ENCODE measurements around the gene KCNIP1.

Gene KCNIP1

DNA sequence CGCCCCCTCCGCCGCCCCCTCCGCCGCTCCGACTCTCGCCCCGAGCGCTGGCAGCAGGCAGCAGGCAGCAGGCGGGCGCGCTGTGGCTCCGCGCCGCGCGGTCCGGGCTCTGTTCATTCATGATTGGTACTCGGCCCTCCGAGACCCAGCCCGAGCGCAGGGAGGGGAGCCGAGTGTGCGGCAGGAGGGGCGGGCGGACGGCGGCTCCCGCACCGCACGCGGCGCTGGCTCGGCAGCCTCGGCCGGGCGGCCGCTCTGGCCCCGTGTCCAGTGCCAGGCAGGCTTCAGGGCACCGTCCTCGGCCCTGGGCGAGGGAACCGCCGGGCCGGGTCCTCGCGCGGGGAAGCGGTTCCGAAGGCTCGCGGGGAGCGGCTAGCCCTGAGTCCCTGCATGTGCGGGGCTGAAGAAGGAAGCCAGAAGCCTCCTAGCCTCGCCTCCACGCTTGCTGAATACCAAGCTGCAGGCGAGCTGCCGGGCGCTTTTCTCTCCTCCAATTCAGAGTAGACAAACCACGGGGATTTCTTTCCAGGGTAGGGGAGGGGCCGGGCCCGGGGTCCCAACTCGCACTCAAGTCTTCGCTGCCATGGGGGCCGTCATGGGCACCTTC lies at the start of gene KCNIP1:
TSS of gene KCNIP1 (plus strand) at position 31 of the 607 bp plus-strand sequence.
- no peak for DNase-seq

GRCh38 chr5:170463426-170463825 lies 40.4 kb upstream of the KCNIP1 start:
- DNase-seq, result no peak

- no peak for DNase-seq
Observed at GRCh38 chr5:170464280-170465127, 39.3 kb upstream of the KCNIP1 start.

DNA sequence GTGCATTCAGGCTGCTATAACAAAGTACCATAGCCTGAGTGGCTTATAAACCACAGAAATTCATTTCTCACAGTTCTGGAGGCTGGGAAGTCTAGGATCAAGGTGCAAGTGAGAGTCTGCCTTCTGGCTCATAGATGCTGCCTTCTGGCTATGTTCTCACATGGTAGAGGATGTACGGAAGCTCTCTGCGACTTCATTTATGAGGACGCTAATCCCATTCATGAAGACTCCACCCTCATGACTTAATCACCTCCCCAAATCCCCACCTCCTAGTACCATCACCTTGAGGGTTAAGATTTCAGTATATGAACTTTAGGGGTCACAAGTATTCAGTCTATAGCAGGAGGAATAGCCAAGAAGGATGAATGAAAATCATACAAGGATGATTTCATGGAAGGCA lies 37.3 kb upstream of the KCNIP1 start:
- DNase-seq, result no peak

GRCh38 chr5:170466988-170467707 lies 36.7 kb upstream of the KCNIP1 start:
- DNase-seq, result no peak

DNA sequence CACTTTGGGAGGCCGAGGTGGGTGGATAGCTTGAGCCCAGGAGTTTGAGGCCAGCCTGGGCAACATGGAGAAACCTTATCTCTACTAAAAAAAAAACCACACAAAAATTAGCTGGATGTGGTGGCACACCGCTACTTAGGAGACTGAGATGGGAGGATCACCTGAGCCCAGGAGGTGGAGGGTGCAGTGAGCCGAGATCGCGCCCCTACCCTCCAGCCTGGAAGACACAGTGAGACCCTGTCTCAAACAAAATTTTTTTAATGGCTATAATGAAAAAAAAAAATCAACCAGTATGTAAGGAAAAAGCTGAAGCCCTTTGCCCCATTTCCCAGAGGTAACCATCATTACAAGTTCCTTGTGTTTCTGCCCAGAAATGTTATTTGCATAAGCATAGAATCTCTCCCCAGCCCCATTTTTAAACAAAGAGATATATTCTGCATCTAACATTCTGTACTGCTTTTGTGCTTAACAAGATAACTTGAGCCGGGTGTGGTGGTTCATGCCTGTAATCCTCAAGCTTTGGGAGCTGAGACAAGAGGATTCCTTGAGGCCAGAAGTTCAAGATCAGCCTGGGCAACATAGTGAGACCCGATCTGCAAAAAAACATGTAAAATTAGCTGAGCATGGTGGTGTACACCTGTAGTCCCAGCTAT lies 35.1 kb upstream of the KCNIP1 start:
- DNase-seq, result no peak

DNA sequence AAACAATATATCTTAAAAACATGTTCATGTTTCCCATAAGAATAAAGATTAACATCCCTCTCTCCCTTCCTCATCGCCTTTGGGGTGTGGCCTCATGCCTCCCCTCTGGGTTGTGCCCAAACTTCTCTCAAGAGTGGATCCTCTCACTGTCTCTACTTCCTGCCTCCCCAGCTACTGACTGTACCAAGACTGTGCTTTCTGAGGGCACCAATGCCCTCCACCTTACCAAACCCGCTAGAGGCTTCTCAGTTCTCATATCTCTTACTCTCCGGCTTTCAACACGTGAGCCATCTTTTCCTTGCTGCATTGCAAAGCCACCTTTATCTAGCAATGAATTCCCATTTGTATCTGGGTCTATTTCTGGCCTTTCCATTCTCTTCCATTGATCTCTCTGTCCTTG lies 34.4 kb upstream of the KCNIP1 start:
- no peak for DNase-seq

DNA sequence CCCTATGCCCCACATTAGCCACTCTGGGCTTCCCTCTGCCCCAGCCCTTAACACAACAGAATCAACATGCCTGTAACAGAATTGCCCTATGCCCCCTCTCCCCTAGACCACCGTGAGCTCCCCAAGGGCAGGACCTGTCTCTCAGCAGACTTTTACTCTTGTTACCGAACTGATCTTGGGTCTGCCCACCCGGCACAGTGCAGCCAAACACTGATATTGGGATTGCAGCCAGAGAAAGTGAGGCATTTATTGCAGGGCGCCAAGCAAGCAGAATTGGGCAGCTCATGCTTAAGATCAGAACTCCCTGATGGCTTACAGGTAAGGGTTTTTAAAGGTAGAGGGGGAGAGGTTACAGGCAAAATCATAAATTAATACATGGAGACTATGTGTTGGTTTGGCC lies 33.5 kb upstream of the KCNIP1 start:
- no peak for DNase-seq

GRCh38 chr5:170470808-170471404 lies 32.9 kb upstream of the KCNIP1 start:
- DNase-seq, result no peak

GRCh38 chr5:170471551-170472178 lies 32.2 kb upstream of the KCNIP1 start:
- no peak for DNase-seq

DNA sequence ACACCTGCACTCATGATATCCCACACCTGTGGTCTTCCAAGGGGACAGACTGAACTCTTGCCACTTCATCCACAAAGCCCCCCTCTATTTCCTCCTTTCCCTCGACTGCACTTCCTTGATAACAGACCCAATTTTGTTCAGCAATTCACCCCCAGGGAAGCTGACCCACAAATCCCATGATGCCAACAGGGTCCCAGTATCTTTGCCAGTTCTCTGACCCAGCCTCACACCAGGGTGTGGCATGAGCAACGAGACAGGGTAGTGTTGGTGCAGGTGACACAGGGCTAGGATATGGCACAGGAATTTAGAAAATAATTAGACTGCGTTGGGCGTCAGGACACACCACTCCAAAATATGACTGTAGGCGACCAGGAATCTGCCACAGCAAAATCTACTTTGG lies 30.2 kb upstream of the KCNIP1 start:
- DNase-seq, result no peak

DNA sequence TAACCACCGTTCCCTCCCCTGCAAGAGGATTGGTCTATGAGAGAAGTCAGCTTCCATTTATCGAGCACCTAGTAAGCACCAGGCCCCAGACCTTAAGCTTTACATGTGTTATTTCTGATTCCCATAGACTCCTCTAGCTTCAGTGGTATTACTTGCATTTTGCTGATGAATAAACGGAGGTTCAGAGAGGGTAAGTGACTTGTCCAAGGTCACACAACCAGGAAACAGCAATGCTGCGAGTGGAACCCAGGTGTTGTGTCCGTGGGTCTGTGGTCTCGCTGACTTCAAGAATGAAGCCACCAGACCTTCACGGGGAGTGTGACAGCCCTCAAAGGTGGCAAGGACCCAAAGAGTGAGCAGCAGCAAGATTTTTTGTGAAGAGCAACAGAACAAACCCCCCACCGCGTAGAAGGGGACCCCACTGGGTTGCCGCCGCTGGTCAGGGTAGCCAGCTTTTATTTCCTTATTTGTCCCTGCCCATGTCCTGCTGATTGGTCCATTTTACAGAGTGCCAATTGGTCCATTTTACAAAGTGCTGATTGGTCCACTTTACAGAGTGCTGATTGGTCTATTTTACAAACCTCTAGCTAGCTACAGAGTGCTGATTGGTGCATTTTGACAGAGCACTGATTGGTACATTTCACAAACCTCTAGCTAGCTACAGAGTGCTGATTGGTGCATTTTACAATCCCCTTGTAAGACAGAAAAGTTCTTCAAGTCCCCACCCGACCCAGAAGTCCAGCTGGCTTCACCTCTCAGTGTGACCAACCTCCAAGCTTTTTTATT lies 29.1 kb upstream of the KCNIP1 start:
- DNase-seq, result no peak

DNA sequence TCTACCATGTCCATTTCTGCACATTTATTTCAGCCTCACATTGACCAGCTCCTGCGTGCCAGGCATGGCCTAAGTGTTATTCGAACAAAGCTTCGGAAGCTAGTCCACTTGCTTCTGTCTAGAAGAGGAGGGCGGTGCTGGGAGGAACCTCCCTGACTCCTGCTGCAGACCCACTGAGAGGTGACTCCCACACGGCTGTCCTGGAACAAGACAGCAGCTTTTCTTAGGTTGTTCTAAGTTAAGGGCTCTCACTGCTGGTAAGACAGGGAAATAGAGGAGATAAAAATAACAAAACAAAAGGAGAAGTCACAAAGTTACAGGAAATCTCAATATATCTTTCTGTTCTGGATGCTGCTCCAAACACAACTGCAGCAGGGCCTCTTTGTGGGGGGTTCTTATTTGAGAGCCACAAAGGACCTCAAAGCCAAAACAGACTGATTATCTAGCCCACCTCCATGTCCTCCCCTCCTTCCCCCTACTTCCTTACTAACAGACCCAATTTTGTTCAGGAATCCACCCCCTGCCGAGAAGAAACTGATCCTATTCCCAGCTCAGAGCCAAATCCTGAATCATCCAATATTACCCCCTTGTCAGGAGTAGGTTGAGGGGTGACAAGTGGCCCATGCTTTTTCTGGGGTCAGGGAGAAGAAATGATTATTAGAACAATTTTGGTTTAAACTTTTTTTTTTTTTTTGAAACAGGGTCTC lies 28.4 kb upstream of the KCNIP1 start:
- DNase-seq, result no peak

DNA sequence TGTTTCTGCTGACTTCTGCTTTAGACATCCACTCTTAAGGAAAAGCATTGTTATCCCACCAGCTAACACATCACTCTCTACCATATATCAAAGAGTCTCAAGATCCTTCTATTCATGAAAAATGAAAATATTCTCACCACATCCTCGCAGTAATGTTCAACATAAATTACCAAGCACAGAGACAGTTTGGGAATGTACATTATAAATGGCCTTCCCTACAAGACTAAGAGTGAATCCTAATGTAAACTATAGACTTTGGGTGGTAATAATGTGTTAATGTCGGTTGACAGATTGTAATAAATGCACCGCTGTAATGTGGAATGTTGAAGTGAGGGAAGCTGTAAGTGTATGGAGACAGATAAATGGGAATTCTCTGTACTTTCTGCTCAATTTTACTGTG lies 27.1 kb upstream of the KCNIP1 start:
- no peak for DNase-seq

DNA sequence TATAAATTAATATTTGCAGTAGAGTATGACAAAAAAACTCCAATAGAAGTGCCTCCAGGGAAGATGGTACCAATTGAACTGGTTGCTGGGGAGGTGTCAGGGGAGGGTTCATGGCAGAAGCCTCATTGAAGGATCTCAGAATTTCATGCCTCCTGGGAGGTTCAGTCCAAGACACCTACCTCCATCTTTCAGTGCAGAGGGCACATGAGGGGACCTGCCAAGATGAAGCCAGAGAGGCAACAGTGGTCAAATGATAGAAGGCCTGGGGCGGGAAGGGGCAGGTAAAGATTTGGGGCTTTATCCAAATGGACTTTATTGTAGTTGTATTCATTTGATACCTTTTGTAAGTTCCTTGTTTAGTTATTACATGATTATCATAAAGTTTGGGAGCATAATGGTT lies 25.9 kb upstream of the KCNIP1 start:
- no peak for DNase-seq

- DNase-seq, result no peak
Observed at GRCh38 chr5:170478306-170478705, 25.5 kb upstream of the KCNIP1 start.

DNA sequence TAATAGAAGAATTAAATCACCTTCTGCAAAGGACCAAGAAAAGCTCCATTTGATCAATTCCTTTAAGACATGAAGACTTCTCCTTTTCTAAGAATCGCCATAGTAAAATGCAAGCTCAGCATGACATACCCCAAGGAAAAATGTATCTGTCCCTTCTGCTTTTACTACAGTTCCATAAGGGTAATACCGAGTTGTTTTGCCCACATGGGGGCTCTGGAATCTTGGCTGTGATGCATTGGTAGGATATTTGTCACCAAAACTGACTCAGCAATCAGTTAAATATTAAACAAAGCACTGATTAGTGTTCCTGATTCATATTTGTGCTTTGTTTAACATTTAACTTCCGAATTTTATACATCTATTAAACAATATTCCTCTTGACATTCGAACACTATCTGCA lies 24.3 kb upstream of the KCNIP1 start:
- no peak for DNase-seq

DNA sequence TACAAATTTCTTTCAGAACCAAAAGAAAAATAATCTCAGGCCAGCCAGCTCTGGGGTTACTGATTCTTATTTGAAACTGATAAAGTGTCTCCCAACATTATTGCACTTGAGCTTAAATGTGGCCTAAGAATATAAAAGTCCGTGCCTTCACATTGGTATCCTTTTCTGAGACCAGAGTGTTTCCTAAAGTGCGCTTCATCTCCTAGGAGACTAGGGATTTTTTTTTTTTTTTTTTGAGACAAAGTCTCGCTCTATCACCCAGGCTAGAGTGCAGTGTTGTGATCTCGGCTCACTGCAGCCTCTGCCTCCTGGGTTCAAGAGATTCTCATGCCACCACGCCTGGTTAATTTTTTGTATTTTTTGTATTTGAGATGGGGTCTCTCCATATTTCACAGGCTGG lies 23.6 kb upstream of the KCNIP1 start:
- DNase-seq, result no peak

DNA sequence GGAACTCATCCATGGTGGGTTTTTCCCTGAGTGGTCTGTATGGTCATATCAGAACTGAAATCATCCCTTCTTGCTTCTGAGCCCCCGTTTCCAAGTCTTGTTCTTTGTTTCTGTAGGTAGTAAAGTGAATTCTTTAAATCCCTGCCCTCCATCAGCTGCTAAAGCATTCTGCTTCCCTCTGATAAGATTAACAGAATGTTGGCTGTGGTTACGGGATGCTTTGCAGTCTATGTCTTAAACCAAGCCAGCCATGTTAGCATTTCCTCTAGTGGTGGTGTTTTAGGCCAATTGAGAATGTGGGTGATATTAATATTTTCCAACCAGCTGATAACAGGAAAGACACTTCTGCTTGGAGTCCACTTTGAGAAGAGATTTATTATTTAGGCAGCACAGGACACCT lies 22.0 kb upstream of the KCNIP1 start:
- no peak for DNase-seq

- no peak for DNase-seq
Observed at GRCh38 chr5:170482511-170482910, 21.3 kb upstream of the KCNIP1 start.

Measured in activated CD8-positive, alpha-beta memory T cell treated with anti-CD3 and anti-CD28 coated beads, Interleukin-2, amount 50 U/mL, for 48 hours (primary cell).